ENCODE data around the gene AGTR1.

AGTR1 gene

GRCh38 chr3:148697306-148698189 is at the start of gene AGTR1:
Gene AGTR1, plus strand, starts transcription at chr3:148697903. Its CDS starts 43,133 bp downstream, at chr3:148741036.
- no peak for DNase-seq (ENCODE audit: low read depth)

DNA sequence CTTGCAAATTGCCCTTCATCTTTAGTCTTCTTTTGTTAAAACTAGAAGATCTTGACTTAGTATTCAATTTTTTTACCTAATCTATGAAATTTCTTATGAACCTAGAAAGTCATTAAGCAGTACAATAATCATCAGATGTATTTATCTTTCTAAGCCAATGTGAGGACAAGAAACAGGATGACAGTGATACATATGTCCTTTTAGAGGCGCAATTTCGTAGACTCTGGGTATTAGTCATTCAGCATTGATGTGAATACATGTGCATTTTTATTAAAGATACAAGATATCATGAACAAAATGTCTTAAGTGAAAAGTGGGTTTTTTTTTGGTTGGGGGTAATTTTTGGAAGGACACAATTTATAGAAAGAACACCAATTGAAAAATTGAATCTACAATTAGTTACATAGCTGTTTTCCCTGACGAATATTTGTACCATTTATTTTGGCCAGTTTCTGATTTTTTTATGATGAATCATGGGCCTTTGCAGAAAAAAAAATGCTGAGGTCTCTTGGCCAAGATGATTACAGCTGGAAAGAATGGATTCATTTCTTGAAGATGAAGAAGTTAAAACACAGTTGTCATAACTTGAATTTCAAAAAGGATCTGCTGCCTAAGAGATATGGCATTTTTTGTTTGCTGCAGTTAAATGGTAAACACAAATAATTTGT is 48.9 kb upstream of the AGTR1 start:
- no peak for DNase-seq (ENCODE audit: low read depth)

GRCh38 chr3:148651549-148651948 is 46.2 kb upstream of the AGTR1 start:
- DNase-seq (ENCODE audit: low read depth): no peak

- DNase-seq (ENCODE audit: low read depth): no peak
Observed at GRCh38 chr3:148654433-148654832, 43.3 kb upstream of the AGTR1 start.

GRCh38 chr3:148657470-148657869 is 40.2 kb upstream of the AGTR1 start:
- DNase-seq (ENCODE audit: low read depth): no peak

DNA sequence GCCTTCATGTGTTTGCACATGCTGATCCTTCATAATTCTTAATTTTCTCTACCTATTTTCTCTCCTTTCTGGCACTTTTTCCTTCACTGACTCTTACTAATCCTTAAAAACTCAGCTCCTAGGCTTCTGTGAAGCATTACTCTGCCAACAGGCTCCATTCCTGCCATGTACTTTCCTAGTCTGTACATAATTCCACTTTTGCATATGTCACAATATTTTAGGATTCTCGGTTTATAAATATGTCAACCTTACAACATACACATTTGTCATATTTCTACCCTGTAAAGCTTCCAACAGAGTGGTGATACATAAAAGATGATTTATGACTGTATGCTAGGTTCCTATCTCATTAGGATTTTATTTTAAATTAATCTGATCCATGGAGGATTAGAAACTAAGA is 38.2 kb upstream of the AGTR1 start:
- DNase-seq (ENCODE audit: low read depth): no peak

DNA sequence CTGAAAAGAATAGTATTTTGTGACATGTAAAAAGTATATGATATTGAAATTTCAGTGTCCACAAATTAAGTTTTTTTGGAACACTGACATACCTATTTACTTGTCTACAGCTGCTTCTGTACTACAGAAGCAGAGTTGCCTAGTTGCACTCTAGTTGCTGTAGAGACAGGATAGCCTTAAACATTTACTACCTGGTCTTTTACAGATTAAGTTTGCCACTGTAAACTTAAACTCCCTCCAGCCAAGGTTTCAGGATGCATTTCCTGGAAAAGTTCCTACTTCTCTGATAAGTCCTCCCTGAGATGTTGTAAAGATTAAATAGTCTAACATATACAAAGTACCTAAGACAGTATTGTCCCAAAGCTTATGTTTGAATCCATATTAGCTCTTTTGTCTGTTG is 17.4 kb upstream of the AGTR1 start:
- DNase-seq (ENCODE audit: low read depth): no peak

GRCh38 chr3:148681080-148681479 is 16.6 kb upstream of the AGTR1 start:
- no peak for DNase-seq (ENCODE audit: low read depth)

GRCh38 chr3:148682997-148683396 is 14.7 kb upstream of the AGTR1 start:
- DNase-seq (ENCODE audit: low read depth): no peak

- DNase-seq (ENCODE audit: low read depth): no peak
Observed at GRCh38 chr3:148694116-148694515, 3.6 kb upstream of the AGTR1 start.

- no peak for DNase-seq (ENCODE audit: low read depth)
Observed at GRCh38 chr3:148698190-148698810, 597 bp downstream of the AGTR1 start.

GRCh38 chr3:148705314-148705713 is 7.6 kb downstream of the AGTR1 start:
- DNase-seq (ENCODE audit: low read depth): no peak

DNA sequence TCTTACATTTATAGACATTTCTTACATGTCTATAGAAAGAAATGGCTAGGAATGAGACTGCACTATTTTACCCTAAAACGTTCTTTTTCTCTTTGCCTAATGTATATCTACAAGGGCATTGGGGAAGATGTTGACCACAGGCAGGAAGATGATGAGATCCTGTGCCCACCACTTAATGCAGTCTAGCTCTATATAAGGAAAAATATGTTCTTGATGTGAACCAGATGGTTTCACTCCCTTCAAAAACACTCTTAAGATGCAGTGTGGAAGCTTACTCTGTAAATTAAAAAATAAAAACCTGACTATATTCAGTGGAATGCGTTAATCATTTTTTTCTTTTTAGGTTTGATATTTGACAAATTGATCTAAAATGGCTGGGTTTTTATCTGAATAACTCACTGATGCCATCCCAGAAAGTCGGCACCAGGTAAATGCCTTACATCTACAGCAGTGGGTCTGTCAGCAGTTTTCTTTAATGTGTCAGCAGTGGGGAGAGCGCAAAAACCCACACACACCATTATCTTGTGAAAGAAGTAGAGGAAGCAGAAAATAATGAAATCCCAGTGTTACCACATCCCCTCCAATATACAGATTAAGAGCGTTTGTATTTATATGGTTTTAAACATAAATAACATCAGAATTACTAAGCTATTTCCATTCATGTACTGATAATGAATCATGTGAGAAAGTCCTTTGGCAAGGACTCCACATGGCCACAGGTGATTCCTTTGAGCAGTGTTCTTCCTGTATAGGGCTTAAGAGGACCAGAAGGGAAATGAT is 10.1 kb downstream of the AGTR1 start:
- no peak for DNase-seq (ENCODE audit: low read depth)

- DNase-seq (ENCODE audit: low read depth): no peak
Observed at GRCh38 chr3:148708409-148708808, 10.7 kb downstream of the AGTR1 start.

GRCh38 chr3:148709560-148710253 is 12.0 kb downstream of the AGTR1 start:
- DNase-seq (ENCODE audit: low read depth): no peak

DNA sequence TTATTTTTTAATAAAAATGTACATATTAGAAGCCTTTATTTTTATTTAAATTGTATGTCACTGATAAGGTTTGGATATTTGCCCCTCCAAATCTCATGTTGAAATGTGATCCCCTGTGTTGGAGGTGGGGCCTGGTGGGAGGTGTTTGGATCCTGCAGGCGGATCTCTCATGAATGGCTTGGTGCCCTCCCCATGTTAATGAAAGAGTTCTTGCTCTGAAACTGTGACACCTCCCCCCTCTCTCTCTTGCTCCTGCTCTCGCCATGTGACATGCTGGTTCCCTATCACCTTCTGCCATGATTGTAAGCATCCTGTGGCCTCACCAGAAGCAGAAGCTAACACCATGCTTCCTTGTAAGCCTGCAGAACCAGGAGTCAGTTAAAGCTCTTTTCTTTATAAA is 13.0 kb downstream of the AGTR1 start:
- DNase-seq (ENCODE audit: low read depth): no peak

DNA sequence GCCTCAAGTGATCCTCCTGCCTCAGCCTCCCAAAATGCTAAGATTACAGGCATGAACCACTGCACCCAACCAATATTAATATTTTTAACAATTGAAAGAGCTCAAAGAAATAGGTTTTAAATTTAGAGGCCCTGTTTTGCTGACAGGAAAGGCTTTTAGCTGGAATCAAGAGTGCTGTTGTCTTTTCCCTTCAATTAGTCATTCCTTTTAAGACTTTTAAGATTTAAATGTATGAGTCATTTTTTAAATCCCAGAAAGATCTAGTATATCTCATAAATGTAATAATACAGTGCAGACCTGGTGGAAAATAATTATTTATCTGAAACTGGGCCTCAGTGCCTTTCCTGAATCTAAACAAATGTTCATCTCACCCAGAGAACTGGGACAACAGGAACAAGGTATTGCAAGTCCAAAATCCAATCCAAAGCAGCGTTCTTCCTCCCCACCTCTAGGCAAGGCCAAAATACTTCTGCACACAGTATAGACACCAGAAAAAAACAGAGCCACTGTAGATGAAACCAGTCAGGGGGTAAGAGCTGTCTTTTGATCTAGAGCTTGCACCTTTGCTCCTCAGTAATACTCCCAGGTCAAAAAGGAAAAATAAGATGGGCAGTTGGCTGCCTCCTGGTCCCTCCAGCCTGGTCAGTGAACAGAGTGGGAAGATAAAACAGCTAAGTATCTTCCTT is 14.4 kb downstream of the AGTR1 start:
- no peak for DNase-seq (ENCODE audit: low read depth)

DNA sequence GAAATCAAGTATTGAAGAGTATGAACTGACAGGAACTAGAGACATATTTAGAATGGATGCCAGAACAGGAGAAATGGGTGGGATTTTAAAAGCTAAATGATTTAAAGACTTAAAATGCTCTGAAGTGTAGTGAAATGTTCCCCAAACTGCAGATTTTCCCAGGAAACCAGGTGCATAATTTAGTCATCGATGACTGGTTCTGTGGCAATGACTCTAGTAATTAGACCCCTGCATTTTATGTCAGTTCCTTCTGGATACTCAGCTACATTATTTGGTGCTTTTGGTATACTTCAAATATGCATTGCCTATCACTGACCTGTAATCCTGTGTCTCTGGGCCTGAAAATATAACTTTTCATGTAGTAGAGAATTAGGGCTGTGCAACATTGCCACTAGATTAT is 16.8 kb downstream of the AGTR1 start:
- DNase-seq (ENCODE audit: low read depth): no peak

DNA sequence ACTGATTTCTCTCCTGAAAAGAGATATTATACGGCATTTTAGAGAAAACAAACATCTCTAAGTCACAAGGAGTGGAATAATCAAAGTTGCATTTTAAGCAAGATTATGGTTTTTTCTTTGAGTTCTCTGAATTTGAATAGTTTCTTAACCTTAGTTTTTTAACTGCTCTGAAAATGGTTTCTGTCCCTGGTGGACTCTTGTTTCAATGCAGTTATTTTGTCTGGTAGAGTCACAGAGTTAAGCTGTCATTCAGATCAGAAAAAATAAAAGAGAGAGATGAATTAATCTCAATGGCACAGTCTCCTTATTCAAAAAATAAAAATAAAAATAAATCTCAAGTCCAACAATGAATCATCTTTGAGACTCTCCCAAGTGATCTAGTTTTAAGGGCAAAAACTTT is 19.0 kb downstream of the AGTR1 start:
- DNase-seq (ENCODE audit: low read depth): no peak

- no peak for DNase-seq (ENCODE audit: low read depth)
Observed at GRCh38 chr3:148717885-148718561, 20.3 kb downstream of the AGTR1 start.

Data from activated gamma-delta T cell treated with anti-CD3 and anti-CD28 coated beads, Interleukin-2, amount 50 U/mL, for 16 hours (primary cell).